Fibroblast of lung (primary cell): ENCODE results near the gene KCNQ2. TPM values are rescaled to one million over a fixed set of nuclear protein-coding genes. Genes with fewer than 3 reads are reported as not detected.

Experiments used
- DNase-seq, 2 donors: peaks; one replicate each; pipeline versions ENCODE4 v3.0.0 to v3.0.0-alpha.2; 2010; ENCODE audit warnings: low read depth in 2 of 2
- H2AFZ ChIP-seq: 2 replicates; pipeline ENCODE4 v1.5.1; 2012; ENCODE audit warnings: low read length, control low read depth, inconsistent platforms
- H3K27ac ChIP-seq: 2 replicates; pipeline ENCODE4 v1.5.1; 2011; ENCODE audit warnings: low read length, control low read depth; ENCODE audit not compliant: insufficient read depth
- H3K27me3 ChIP-seq: 2 replicates; pipeline ENCODE4 v1.5.1; 2011; ENCODE audit warnings: mild to moderate bottlenecking, low read length; ENCODE audit not compliant: control insufficient read depth, insufficient read depth
- H3K36me3 ChIP-seq: 2 replicates; pipeline ENCODE4 v1.5.1; 2011; ENCODE audit warnings: low read length; ENCODE audit not compliant: control insufficient read depth, insufficient read depth
- H3K4me1 ChIP-seq: 2 replicates; pipeline ENCODE4 v1.5.1; 2011; ENCODE audit warnings: low read length; ENCODE audit not compliant: control insufficient read depth, insufficient read depth; ENCODE audit errors: extremely low read depth
- H3K4me2 ChIP-seq: 2 replicates; pipeline ENCODE4 v1.5.1; 2011; ENCODE audit warnings: low read length, control low read depth; ENCODE audit not compliant: insufficient read depth; ENCODE audit errors: extremely low read depth
- H3K4me3 ChIP-seq, 4 experiments: fragments of 200-600 bp in 1 of 4; sonication (generic) in 1 of 4; replicated peaks in 1 of 4; 2 replicates each; pipeline ENCODE4 v1.5.1; 2011 to 2016; ENCODE audit warnings: low read length in 4 of 4, low read depth in 3 of 4, mild to moderate bottlenecking in 3 of 4, control low read depth in 2 of 4, inconsistent platforms in 1 of 4, mixed read lengths in 1 of 4; ENCODE audit not compliant: insufficient read depth in 1 of 4; ENCODE audit errors: control extremely low read depth in 1 of 4
- H3K79me2 ChIP-seq: 2 replicates; pipeline ENCODE4 v1.5.1; 2012; ENCODE audit warnings: mild to moderate bottlenecking, low read length, inconsistent platforms; ENCODE audit not compliant: control insufficient read depth, insufficient read depth
- H3K9ac ChIP-seq: 2 replicates; pipeline ENCODE4 v1.5.1; 2011; ENCODE audit warnings: mild to moderate bottlenecking, low read length, control low read depth; ENCODE audit not compliant: insufficient read depth
- H3K9me3 ChIP-seq: 2 replicates; pipeline ENCODE4 v1.5.1; 2012; ENCODE audit warnings: low read depth, low read length; ENCODE audit not compliant: control insufficient read depth, insufficient read depth
- H4K20me1 ChIP-seq: 2 replicates; pipeline ENCODE4 v1.5.1; 2011; ENCODE audit warnings: low read length; ENCODE audit not compliant: control insufficient read depth, insufficient read depth; ENCODE audit errors: extremely low read depth
- EZH2 ChIP-seq: IDR thresholded peaks from 2 replicates; pipeline ENCODE4 v1.5.1; 2012; ENCODE audit warnings: low read length, control low read depth, mild to moderate bottlenecking; ENCODE audit errors: missing control alignments
- polyA plus RNA-seq, 2 donors: library from polyadenylated mRNA; depleted of rRNA in 1 of 2; stranded (reverse) in 1 of 2; unstranded in 1 of 2; fragments of >200 nt; gene quantifications; 2 replicates each; pipeline ENCODE4 v1.2.1, GENCODE V29; 2011 to 2012; ENCODE audit warnings: missing spikeins in 1 of 2
- total RNA-seq: library from RNA; depleted of rRNA; stranded (reverse); fragments of >200 nt; gene quantifications from 2 replicates; pipeline ENCODE4 v1.2.1, GENCODE V29; 2014
- TF ChIP-seq, protein P1 (sequence below), 2 donors: IDR thresholded peaks in 1 of 2; conservative IDR thresholded peaks in 1 of 2; 1 replicate in 1 of 2; 2 replicates in 1 of 2; pipeline ENCODE4 v1.5.1; 2011 to 2012; ENCODE audit warnings: low read length in 2 of 2, control low read depth in 1 of 2, inconsistent platforms in 1 of 2, low read depth in 1 of 2, mild to moderate bottlenecking in 1 of 2

KCNQ2 gene
- total and polyA plus RNA-seq, 2 donors (not counting 1 experiment from before 2014, with no cell fraction given) = not detected

DNA sequence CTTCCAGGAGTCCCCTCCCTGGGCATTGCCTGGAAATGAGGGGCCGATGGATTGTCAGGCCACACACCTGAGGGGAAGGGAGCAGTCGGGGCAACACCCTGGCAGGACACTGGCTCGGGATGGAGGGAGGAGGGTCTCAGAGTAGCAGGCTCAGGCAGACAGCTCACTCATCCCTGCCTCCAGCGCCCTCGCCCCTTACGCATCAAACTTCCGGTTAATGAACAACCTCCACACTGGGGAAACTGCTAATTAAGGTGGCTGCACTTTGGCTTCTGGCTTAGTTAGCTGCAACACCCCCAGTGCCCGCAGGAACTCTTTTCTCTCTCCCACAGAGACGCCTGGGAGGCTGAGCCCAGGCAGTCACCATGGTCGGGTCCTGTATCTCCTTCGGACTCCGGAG is 98.0 kb downstream of the KCNQ2 start:
- H4K20me1 ChIP-seq = no peaks in the 10 kb centered on the region
- H3K4me2 ChIP-seq = no peak overlapping the region
- H3K79me2 ChIP-seq = no peaks in the 10 kb centered on the region
- H3K4me3 ChIP-seq = no peak overlapping the region
- H3K27ac ChIP-seq = no peak overlapping the region
- no peaks in the 10 kb centered on the region for H3K27me3 ChIP-seq
- H3K9me3 ChIP-seq = no peaks in the 10 kb centered on the region
- no peak overlapping the region for H2AFZ ChIP-seq
- H3K4me1 ChIP-seq = no peaks in the 10 kb centered on the region
- no peak for DNase-seq
- no peaks in the 10 kb centered on the region for H3K36me3 ChIP-seq
- TF ChIP-seq, protein P1, sequence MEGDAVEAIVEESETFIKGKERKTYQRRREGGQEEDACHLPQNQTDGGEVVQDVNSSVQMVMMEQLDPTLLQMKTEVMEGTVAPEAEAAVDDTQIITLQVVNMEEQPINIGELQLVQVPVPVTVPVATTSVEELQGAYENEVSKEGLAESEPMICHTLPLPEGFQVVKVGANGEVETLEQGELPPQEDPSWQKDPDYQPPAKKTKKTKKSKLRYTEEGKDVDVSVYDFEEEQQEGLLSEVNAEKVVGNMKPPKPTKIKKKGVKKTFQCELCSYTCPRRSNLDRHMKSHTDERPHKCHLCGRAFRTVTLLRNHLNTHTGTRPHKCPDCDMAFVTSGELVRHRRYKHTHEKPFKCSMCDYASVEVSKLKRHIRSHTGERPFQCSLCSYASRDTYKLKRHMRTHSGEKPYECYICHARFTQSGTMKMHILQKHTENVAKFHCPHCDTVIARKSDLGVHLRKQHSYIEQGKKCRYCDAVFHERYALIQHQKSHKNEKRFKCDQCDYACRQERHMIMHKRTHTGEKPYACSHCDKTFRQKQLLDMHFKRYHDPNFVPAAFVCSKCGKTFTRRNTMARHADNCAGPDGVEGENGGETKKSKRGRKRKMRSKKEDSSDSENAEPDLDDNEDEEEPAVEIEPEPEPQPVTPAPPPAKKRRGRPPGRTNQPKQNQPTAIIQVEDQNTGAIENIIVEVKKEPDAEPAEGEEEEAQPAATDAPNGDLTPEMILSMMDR (conservative IDR thresholded peaks at IDR 0.05 in 1 of 2, IDR thresholded peaks at IDR 0.05 in 1 of 2; ENCODE audit: low read depth in 1 of 2, low read length in 2 of 2) = no peak
- TF ChIP-seq EZH2 = no peak
- no peak overlapping the region for H3K9ac ChIP-seq

DNA sequence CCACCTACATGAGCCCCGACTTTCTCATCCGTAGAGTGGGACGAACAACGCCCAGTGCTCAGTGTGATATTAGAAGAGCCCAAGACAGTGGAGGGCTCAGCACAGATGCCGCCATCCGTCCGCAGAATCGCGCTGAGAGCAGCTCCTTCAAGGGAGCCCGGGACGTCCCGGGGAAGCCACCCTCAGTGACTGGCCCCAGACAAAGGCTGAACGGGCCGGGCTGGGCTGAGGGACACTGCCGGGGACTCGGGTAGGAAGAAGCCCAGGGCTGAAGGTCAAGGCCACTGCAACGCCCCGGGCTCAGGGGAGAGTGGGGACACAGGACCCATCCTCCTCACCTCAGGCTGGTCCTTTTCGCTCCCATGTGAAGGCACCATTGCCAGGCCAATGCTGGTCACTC is 98.5 kb downstream of the KCNQ2 start:
- no peak overlapping the region for H3K4me2 ChIP-seq
- no peaks in the 10 kb centered on the region for H4K20me1 ChIP-seq
- H3K9ac ChIP-seq = no peak overlapping the region
- no peak overlapping the region for H2AFZ ChIP-seq
- no peak overlapping the region for H3K4me3 ChIP-seq
- H3K79me2 ChIP-seq = no peaks in the 10 kb centered on the region
- H3K9me3 ChIP-seq = no peaks in the 10 kb centered on the region
- H3K4me1 ChIP-seq = no peaks in the 10 kb centered on the region
- no peak for DNase-seq
- H3K36me3 ChIP-seq = no peaks in the 10 kb centered on the region
- TF ChIP-seq, protein P1 (conservative IDR thresholded peaks at IDR 0.05 in 1 of 2, IDR thresholded peaks at IDR 0.05 in 1 of 2; ENCODE audit: low read depth in 1 of 2, low read length in 2 of 2) = no peak
- TF ChIP-seq EZH2 = no peak
- no peaks in the 10 kb centered on the region for H3K27me3 ChIP-seq
- no peak overlapping the region for H3K27ac ChIP-seq

DNA sequence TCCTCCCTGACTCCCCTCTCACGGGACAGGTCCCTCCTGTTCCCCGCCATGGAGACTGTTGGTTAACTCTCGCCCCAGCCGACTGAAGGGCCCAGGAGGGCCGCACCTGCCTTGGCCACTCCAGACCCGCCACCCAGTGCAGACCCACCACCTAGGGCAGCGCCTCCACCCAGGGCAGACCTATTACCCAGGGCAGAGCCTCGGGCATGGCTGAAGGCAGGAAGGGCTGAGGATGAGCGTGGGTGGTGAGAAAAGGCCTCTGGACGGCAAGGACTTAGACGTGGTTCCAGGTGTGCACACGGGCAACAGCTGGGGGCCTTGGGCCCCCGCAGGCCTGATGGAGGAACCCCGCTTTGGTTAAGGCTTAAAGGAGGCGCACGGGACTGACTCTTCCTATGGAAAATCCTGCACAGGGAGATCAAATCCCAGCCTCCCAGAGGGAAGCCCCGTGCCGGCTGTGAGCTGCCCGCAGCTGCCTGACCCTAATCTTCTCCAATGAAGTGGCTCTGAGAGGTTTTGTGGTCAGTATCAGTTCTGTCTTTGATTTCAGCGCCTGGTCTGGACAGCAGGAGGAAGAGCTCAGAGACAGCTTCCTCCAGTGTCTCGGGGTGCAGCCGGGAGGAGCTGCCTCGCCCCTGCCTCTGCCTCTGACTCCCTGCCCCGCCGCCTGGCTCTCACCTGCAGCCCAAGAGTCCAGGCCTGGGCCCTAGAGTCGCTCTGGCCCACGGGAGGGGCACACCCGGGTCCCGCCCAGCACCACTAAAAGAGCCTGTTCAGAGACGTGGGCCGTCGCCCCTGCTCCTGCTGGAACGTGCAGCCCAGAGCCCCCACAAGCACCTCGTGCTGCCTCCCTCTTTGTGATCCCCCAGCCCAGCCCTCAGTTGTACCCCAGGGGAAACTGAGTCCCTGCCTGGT is 99.2 kb downstream of the KCNQ2 start:
- Histone ChIP-seq H3K36me3 (no peaks in the 10 kb centered on the region), H3K79me2 (no peaks in the 10 kb centered on the region), H3K9me3 (no peaks in the 10 kb centered on the region), H3K4me1 (no peaks in the 10 kb centered on the region), H3K9ac (no peak overlapping the region), H3K27ac (no peak overlapping the region), H4K20me1 (no peaks in the 10 kb centered on the region), H2AFZ (no peak overlapping the region), H3K4me3 (no peak overlapping the region), H3K27me3 (no peaks in the 10 kb centered on the region), H3K4me2 (no peak overlapping the region)
- DNase-seq = no peak
- no peak for TF ChIP-seq EZH2
- TF ChIP-seq, protein P1 (conservative IDR thresholded peaks at IDR 0.05 in 1 of 2, IDR thresholded peaks at IDR 0.05 in 1 of 2; ENCODE audit: low read depth in 1 of 2, low read length in 2 of 2) = no peak
